ENCODE measurements around the gene CSRP1. TPM values are rescaled to one million over a fixed set of nuclear protein-coding genes. Genes with fewer than 3 reads are reported as not detected.
"Not testable (repeated sequence)": the region's sequence is repeated elsewhere in the genome, so short reads cannot be mapped to it uniquely, and the experiment has no call there.

The CSRP1 gene
- total RNA-seq, 2 experiments from 2014 or later: 82.4 to 83.4 TPM

DNA sequence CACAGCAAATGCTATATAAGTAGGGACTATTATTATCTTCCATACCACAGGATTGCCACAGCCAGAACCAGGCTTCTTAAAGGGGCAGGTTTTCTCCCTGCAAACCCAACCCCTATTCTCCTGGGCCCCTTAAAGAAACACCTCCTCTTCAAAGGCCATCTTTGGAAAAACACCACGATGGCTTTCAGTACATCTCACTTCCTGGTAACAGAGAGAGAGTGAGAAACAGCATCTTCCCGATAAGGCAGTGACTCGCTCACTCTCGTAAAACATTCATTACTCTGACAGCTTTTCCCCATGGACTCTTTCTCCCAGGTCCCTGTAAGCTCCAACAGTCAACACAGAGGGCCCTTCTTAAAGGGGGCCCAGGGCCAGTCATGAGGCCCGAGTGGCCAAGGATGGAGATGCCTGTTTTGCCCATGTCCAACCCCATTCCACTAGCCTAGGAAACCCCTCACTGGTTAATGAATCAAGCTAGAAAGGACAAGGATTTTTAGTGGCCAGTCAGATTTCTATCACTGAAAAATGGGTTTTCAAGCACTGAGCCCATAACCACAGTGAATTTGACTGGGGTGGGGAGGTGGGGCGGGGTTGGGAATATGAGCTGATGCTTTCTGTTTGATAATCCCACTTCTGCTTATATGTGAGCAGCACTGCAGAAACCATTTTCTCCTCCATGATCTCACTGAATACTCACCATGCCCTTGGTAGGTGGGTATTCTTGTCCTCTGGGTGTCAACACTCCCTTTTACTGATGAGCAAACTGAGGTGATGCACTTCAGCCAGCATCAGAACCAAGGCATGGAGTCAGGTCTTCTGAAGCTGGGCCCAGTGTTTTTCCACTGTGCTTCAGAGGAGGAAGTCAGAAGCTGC lies 28.4 kb upstream of the CSRP1 start:
- no peaks in the 10 kb centered on the region for H3K9me3 Mint-ChIP-seq
- H3K4me1 Mint-ChIP-seq: peaks cover 16% of the 10 kb centered on the region
- no peak overlapping the region for H3K4me3 Mint-ChIP-seq
- ChIA-PET POLR2A (no interaction called here), CTCF (interaction anchor here (0.7 to 2.1 kb wide), 5 partner anchors 13 to 293 kb away, joined by 3 to 7 read pairs (median 3); no protein-coding TSS in a partner anchor)
- peaks cover 38% of the 10 kb centered on the region for H3K27me3 Mint-ChIP-seq
- H3K27ac Mint-ChIP-seq: no peak overlapping the region
- no peaks in the 10 kb centered on the region for H3K36me3 Mint-ChIP-seq (ENCODE audit: low read depth)
- DNase-seq: no peak

DNA sequence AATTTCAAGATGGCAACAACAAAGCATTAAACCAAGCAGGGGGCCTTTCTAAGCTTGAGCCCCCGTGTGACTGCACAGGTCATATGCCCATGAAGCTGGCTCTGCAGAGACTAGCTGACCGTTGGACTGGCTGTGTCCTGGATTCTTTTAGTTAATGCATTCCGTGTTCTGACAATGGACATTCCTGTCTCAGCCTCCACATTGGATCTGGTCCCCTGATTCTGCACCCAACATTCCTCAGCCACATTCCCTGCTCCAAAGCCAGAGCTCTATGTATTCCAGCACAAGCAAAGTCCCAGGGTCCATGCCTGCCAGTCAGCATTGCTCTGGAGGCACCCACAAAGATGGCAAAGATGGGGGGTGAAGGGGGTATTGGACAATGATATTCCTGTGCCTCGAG lies 26.9 kb upstream of the CSRP1 start:
- POLR2A ChIA-PET: no interaction called here
- DNase-seq: no peak
- no peak overlapping the region for H3K4me3 Mint-ChIP-seq
- peaks cover 27% of the 10 kb centered on the region for H3K27me3 Mint-ChIP-seq
- H3K9me3 Mint-ChIP-seq: no peaks in the 10 kb centered on the region
- CTCF ChIA-PET: interaction anchor here (0.9 to 2.1 kb wide), 3 partner anchors 19 to 52 kb away, joined by 3 to 7 read pairs (median 3); no protein-coding TSS in a partner anchor
- peaks cover 9% of the 10 kb centered on the region for H3K4me1 Mint-ChIP-seq
- H3K27ac Mint-ChIP-seq: no peak overlapping the region
- H3K36me3 Mint-ChIP-seq (ENCODE audit: low read depth): no peaks in the 10 kb centered on the region

DNA sequence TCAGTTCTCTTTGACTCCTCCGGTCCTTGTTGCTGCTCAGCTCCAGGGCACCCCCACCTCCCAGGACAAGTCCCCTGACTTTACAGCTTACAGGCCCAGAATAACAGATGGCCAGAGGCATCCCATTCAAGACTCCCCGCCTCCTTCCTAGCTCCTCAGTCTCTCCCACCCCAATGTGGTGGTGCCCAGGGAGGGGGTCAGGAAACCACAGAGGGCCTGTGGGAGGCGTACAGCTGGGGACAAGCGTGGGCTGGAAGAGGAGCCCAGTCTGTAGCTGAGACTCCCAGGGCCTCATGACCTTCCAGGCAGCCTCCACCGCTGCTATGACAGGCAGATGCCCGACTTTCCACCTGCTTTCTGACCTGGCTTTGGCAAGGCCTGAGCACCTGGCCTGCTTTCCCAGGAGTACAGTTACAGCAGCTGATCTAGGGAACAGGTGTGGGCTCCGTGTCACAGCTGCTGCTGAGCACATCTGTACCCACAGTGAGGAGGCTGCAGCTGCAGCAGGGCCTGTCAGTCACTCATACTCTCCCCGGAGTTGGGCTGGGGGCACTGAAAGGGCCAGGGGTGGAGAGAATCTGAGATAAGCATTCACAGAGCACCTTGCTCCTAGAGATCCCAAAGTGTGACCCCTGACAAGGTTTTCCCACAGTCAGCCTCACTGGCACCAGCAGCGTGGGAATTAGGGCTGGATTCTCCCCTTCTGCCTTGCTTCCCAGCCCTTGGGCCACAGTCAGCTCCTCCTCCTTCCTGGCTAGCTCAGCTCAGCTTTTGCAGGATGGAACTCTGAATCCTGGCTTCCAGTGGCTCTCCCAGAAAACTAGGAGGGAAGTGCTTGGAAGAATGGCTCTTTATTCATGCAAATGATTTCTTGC lies 24.9 kb upstream of the CSRP1 start:
- Mint-ChIP-seq H3K4me1 (peaks cover 4% of the 10 kb centered on the region), H3K4me3 (no peak overlapping the region), H3K9me3 (no peaks in the 10 kb centered on the region), H3K36me3 (ENCODE audit: low read depth) (no peaks in the 10 kb centered on the region), H3K27ac (no peak overlapping the region), H3K27me3 (peaks cover 9% of the 10 kb centered on the region)
- CTCF ChIA-PET: interaction anchor here (1.1 to 1.8 kb wide), 5 partner anchors 19 to 178 kb away, joined by 3 to 4 read pairs (median 4); no protein-coding TSS in a partner anchor
- POLR2A ChIA-PET: no interaction called here
- no peak for DNase-seq

DNA sequence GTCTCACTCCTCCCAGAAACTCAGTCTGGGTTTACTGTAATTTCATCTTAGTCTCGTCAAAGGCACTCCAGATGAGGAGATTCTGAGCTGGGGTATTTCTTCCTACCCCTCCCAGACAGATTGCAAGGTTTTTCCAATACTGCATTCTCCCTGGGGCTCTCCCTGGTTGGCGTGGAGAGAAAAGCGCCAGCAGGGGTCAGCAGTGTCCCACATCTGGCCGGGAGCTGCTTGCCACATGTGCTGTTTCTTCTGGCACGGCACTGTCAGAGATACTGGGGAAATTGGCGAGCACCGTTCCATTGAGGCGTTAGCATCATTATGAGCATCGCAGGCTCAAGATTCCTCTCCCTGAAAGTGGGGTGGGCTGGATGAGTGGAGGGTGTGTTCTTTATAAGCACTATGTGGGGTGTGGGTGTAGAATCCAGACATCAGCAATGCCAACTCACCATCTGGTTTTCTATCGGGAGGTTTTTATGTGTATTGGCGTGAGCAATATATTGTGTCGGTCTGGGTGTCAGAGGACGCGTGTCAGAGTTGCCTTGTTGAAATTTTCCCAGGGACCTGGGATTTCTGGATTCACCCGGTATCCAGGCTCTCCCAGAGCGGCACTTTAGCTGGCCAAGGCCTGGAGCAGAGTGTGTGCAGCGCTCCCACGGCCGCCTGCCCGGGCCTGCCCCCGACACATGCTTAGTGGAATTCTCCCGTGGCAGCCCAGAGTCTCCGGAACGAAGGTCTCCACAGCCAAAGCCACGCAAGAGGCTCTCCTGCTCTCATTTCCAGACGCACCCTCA lies 24.0 kb upstream of the CSRP1 start:
- peak; percentile 39 for DNase-seq

DNA sequence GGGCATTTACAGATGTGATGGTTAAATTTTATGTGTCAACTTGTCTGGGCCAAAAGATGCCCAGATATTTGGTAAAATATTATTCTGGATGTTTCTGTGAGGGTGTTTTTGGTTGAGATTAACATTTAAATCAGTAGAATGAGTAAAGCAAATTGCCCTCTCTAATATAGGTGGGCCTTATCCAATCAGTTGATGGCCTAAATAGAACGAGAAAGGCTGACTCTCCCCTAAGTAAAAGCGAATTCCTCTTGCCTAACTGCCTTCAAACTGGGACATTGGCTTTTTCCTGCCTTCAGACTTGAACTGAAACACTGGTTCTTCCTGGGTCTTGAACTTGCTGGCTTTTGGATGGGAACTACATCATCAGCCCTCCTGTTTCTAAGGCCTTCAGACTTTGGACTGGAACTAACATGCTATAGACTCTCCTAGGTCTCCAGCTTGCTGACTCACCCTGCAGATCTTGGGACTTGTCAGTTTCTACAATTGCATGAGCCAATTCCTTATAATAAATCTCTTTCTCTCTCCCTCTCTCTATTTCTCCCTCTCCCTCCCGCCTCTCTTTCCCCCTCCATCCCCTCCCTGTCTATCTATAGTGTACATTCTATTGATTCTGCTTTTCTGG lies 21.8 kb upstream of the CSRP1 start:
- no peak overlapping the region for H3K4me3 Mint-ChIP-seq
- H3K36me3 Mint-ChIP-seq (ENCODE audit: low read depth): peaks cover 11% of the 10 kb centered on the region
- no peaks in the 10 kb centered on the region for H3K27me3 Mint-ChIP-seq
- no peak overlapping the region for H3K27ac Mint-ChIP-seq
- POLR2A ChIA-PET: no interaction called here
- H3K4me1 Mint-ChIP-seq: peaks cover 3% of the 10 kb centered on the region
- peaks cover 3% of the 10 kb centered on the region for H3K9me3 Mint-ChIP-seq
- DNase-seq: no peak
- CTCF ChIA-PET: interaction anchor here (0.6 to 2.2 kb wide), 3 partner anchors 16 to 594 kb away, joined by 3 to 7 read pairs (median 5); partner anchors contain the start of gene GPR37L1

More for the DNA sequence above, 24.0 kb upstream of the CSRP1 start:
- ChIA-PET POLR2A (no interaction called here), CTCF (interaction anchor here (1.1 to 1.8 kb wide), 6 partner anchors 16 to 55 kb away, joined by 3 to 4 read pairs (median 4); no protein-coding TSS in a partner anchor)
- Mint-ChIP-seq H3K36me3 (ENCODE audit: low read depth) (no peaks in the 10 kb centered on the region), H3K27ac (no peak overlapping the region), H3K9me3 (no peaks in the 10 kb centered on the region), H3K4me3 (no peak overlapping the region), H3K4me1 (peaks cover 4% of the 10 kb centered on the region), H3K27me3 (peaks cover 2% of the 10 kb centered on the region)

DNA sequence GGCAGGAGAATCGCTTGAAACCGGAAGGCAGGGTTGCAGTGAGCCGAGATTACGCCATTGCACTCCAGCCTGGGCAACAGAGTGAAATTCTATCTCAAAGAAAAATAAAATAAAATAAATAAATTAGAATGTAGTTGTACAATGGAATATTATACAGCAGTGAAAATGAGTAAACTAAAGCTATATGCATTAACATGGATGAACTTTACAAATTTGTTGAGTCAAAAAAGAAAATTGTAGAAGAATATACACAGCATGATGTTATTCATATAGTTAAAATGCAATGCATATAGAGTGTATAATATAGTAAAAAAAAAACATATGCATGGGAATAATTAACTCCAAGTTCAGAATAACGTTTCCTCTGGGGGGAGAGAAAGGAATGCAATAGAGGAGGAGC lies 21.0 kb upstream of the CSRP1 start:
- no peaks in the 10 kb centered on the region for H3K27me3 Mint-ChIP-seq

DNA sequence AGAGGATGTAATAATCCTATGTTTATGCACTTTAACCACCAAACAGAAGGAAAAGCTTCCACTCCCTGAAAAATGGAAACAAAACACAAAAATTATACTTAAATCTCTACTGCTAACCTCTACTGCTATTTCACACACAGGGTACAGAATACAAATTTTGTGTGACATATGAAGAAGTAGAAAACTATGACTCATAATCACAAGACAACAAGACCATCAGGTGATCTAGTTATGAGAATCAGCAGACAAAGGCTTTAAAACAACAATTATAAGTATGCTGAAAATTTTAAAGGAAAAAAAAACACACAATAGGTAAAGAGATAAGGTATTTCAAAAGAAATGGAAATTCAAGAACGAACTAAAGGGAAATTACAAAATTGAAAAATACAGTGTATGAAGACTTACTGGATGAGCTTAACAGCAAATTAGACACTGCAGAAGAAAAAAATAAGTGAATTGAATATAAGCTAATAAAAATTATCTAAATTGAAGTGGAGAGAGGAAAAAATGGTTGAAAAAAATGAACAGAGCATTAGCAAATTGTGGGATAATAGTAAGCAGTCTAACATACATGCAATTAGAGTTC lies 18.4 kb upstream of the CSRP1 start:
- Mint-ChIP-seq H3K9me3 (peaks cover 3% of the 10 kb centered on the region), H3K27ac (no peak overlapping the region), H3K27me3 (no peaks in the 10 kb centered on the region), H3K4me3 (no peak overlapping the region), H3K36me3 (ENCODE audit: low read depth) (peaks cover 24% of the 10 kb centered on the region), H3K4me1 (peaks cover 3% of the 10 kb centered on the region)
- POLR2A ChIA-PET: no interaction called here
- no peak for DNase-seq
- CTCF ChIA-PET: interaction anchor here (0.7 to 2.2 kb wide), 2 partner anchors 12 to 33 kb away, joined by 3 to 9 read pairs; no protein-coding TSS in a partner anchor

More for the DNA sequence above, 21.0 kb upstream of the CSRP1 start:
- no peak for DNase-seq
- H3K27ac Mint-ChIP-seq: no peak overlapping the region
- H3K4me1 Mint-ChIP-seq: peaks cover 3% of the 10 kb centered on the region
- CTCF ChIA-PET: interaction anchor here (0.6 to 2.2 kb wide), 4 partner anchors 15 to 595 kb away, joined by 3 to 7 read pairs (median 4); partner anchors contain the start of gene GPR37L1
- POLR2A ChIA-PET: no interaction called here
- no peak overlapping the region for H3K4me3 Mint-ChIP-seq
- H3K9me3 Mint-ChIP-seq: peaks cover 3% of the 10 kb centered on the region
- peaks cover 13% of the 10 kb centered on the region for H3K36me3 Mint-ChIP-seq (ENCODE audit: low read depth)

DNA sequence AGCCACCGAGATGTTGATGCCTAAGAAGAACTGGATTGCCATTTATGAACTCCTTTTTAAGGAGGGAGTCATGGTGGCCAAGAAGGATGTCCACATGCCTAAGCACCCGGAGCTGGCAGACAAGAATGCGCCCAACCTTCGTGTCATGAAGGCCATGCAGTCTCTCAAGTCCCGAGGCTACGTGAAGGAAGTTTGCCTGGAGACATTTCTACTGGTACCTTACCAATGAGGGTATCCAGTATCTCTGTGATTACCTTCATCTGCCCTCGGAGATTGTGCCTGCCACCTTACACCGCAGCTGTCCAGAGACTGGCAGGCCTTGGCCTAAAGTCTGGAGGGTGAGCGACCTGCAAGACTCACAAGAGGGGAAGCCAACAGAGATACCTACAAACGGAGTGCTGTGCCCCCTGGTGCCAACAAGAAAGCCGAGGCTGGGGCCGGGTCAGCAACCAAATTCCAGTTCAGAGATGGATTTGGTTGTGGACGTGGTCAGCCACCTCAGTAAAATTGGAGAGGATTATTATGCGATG lies 13.2 kb upstream of the CSRP1 start:
- ChIA-PET POLR2A (interaction anchor here (0.7 kb wide), 1 partner anchor 8 kb away, joined by 4 read pairs; no protein-coding TSS in a partner anchor), CTCF (interaction anchor here (2.7 kb wide), 1 partner anchor 8 kb away, joined by 13 read pairs; no protein-coding TSS in a partner anchor)
- H3K9me3 Mint-ChIP-seq, H3K27me3 Mint-ChIP-seq, DNase-seq, H3K4me1 Mint-ChIP-seq, H3K27ac Mint-ChIP-seq, H3K4me3 Mint-ChIP-seq: not testable (repeated sequence)
- H3K36me3 Mint-ChIP-seq (ENCODE audit: low read depth): peaks cover 19% of the 10 kb centered on the region

DNA sequence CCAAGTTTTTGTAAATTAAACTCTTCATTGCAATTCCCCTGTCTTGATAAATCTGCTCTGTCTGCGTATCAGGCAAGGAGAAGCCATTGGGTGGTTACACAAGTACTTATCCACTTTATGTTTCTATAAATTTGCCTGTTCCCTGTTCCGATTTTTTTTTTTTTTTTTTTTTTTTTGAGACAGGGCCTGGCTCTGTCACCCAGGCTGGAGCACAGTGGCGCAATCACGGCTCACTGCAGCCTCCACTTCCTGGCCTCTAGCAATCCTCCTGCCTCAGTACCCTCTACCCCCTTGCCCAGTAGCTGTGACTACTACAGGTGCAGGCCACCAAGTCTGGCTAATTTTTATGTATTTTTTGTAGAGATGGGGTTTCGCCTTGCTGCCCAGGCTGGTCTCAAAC lies 11.1 kb upstream of the CSRP1 start:
- H3K9me3 Mint-ChIP-seq: no peaks in the 10 kb centered on the region
- POLR2A ChIA-PET: no interaction called here

DNA sequence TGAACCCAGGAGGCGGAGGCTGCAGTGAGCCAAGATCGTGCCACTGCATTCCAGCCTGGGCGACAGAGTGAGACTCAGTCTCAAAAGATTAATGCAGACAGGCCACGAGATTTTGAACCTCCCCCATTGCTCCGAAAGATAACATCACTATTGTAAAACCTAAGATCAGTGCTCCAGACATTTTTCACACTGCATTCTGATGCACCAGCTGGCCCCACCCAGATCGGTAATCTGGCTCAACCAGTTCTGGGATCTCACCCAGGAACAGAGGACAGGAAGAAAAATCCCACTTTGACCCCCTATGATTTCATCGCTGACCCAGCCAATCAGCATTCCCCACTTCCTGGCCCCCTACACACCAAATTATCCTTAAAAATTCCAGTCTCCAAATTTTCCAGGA lies 10.7 kb upstream of the CSRP1 start:
- Mint-ChIP-seq H3K27ac (no peak overlapping the region), H3K4me3 (no peak overlapping the region), H3K9me3 (no peaks in the 10 kb centered on the region), H3K27me3 (no peaks in the 10 kb centered on the region), H3K4me1 (peaks cover 6% of the 10 kb centered on the region), H3K36me3 (ENCODE audit: low read depth) (peaks cover 11% of the 10 kb centered on the region)
- CTCF ChIA-PET: interaction anchor here (0.9 to 8.7 kb wide), 2 partner anchors 35 to 65 kb away, joined by 3 to 156 read pairs; no protein-coding TSS in a partner anchor
- POLR2A ChIA-PET: no interaction called here
- DNase-seq: no peak

More for the DNA sequence above, 11.1 kb upstream of the CSRP1 start:
- no peaks in the 10 kb centered on the region for H3K27me3 Mint-ChIP-seq
- H3K36me3 Mint-ChIP-seq (ENCODE audit: low read depth): peaks cover 11% of the 10 kb centered on the region
- peaks cover 3% of the 10 kb centered on the region for H3K4me1 Mint-ChIP-seq
- no peak overlapping the region for H3K4me3 Mint-ChIP-seq
- CTCF ChIA-PET: interaction anchor here (0.9 to 8.7 kb wide), 2 partner anchors 36 to 65 kb away, joined by 3 to 156 read pairs; no protein-coding TSS in a partner anchor
- no peak overlapping the region for H3K27ac Mint-ChIP-seq
- no peak for DNase-seq

DNA sequence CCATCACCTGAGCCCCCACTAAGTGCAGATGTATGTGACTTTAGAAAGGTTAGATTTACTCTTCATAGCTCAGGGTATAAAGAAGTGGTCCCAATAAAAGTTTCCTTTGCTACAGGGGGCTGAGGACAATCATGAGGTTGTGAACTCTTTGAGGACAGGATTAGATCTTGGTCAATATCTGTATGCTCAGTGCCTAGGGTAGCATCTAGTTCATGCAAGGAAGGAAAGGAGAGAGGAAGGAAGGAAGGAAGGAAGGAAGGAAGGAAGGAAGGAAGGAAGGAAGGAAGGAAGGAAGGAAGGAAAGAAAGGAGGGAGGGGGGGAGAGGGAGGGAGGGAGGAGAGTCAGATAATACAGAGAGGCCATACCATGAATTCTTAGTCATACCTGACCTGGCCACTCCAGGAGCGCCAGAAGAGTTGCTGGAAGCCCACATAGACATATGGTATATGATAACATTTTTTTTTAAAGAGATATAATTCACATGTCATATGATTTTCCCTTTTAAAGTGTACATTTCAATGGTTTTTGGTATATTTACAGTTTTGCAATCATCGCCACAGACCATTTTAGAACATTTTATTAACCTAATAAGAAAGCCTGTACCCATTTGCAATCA lies 9.7 kb upstream of the CSRP1 start:
- no peaks in the 10 kb centered on the region for H3K27me3 Mint-ChIP-seq
- no peak for DNase-seq
- peaks cover 8% of the 10 kb centered on the region for H3K4me1 Mint-ChIP-seq
- ChIA-PET POLR2A (no interaction called here), CTCF (interaction anchor here (1.1 to 8.7 kb wide), 3 partner anchors 9 to 69 kb away, joined by 3 to 156 read pairs (median 3); partner anchors contain the start of gene CSRP1)
- no peak overlapping the region for H3K27ac Mint-ChIP-seq
- no peak overlapping the region for H3K4me3 Mint-ChIP-seq
- no peaks in the 10 kb centered on the region for H3K9me3 Mint-ChIP-seq
- H3K36me3 Mint-ChIP-seq (ENCODE audit: low read depth): peaks cover 2% of the 10 kb centered on the region
